Liver (tissue), 9 donors: ENCODE data around the gene NELL1. TPM values are rescaled to one million over a fixed set of nuclear protein-coding genes. Genes with fewer than 3 reads are reported as not detected.

Experiments used
- DNase-seq: peaks from one replicate; pipeline ENCODE4 v3.0.0-alpha.2; 2017; ENCODE audit warnings: low spot score
- H3K27ac ChIP-seq, 2 donors: one replicate each; pipeline ENCODE4 v1.7.0; 2013; ENCODE audit warnings: inconsistent platforms in 2 of 2, low read length in 2 of 2, control low read depth in 1 of 2, low read depth in 1 of 2, mild to moderate bottlenecking in 1 of 2
- H3K27me3 ChIP-seq, 4 donors: one replicate each; pipeline versions ENCODE4 v1.6.1 to v1.7.0; 2013; ENCODE audit warnings: low read length in 3 of 4, inconsistent platforms in 1 of 4, mild to moderate bottlenecking in 1 of 4, moderate library complexity in 1 of 4; ENCODE audit not compliant: control insufficient read depth in 4 of 4, insufficient read depth in 4 of 4
- H3K36me3 ChIP-seq, 4 donors: one replicate each; pipeline versions ENCODE4 v1.6.1 to v1.7.0; 2013; ENCODE audit warnings: low read length in 3 of 4, mild to moderate bottlenecking in 3 of 4, low read depth in 1 of 4, moderate library complexity in 1 of 4; ENCODE audit not compliant: control insufficient read depth in 4 of 4, insufficient read depth in 3 of 4
- H3K4me1 ChIP-seq, 4 donors: one replicate each; pipeline versions ENCODE4 v1.6.1 to v1.7.0; 2013; ENCODE audit warnings: low read length in 3 of 4, mild to moderate bottlenecking in 3 of 4, moderate library complexity in 1 of 4; ENCODE audit not compliant: control insufficient read depth in 4 of 4, insufficient read depth in 4 of 4
- H3K4me3 ChIP-seq, 3 donors: one replicate each; pipeline versions ENCODE4 v1.6.1 to v1.7.0; 2013; ENCODE audit warnings: low read length in 3 of 3, control low read depth in 1 of 3, low read depth in 1 of 3, mild to moderate bottlenecking in 1 of 3
- H3K9ac ChIP-seq, 2 donors: one replicate each; pipeline ENCODE4 v1.7.0; 2013; ENCODE audit warnings: low read length in 2 of 2, mild to moderate bottlenecking in 2 of 2, moderate library complexity in 2 of 2, control low read depth in 1 of 2, low read depth in 1 of 2
- H3K9me3 ChIP-seq, 4 donors: one replicate each; pipeline versions ENCODE4 v1.6.1 to v1.7.0; 2013; ENCODE audit warnings: low read length in 3 of 4; ENCODE audit not compliant: control insufficient read depth in 4 of 4
- ATF3 ChIP-seq: IDR thresholded peaks from 2 replicates; pipeline ENCODE4 v1.6.1; 2016; ENCODE audit warnings: antibody characterized with exemption
- EGR1 ChIP-seq, 2 donors: IDR thresholded peaks; 2 replicates each; pipeline ENCODE4 v1.6.1; 2016 to 2018; ENCODE audit warnings: antibody characterized with exemption in 2 of 2, low read depth in 2 of 2
- FOXA2 ChIP-seq: IDR thresholded peaks from 2 replicates; pipeline ENCODE4 v1.6.1; 2016; ENCODE audit warnings: antibody characterized with exemption
- GABPA ChIP-seq, 2 donors: IDR thresholded peaks in 1 of 2; conservative IDR thresholded peaks in 1 of 2; 2 replicates each; pipeline ENCODE4 v1.6.1; 2016; ENCODE audit warnings: antibody characterized with exemption in 2 of 2, mild to moderate bottlenecking in 1 of 2, moderate library complexity in 1 of 2
- HNF4A ChIP-seq, 2 donors: conservative IDR thresholded peaks; 2 replicates each; pipeline ENCODE4 v1.6.1; 2016; ENCODE audit warnings: antibody characterized with exemption in 2 of 2, mild to moderate bottlenecking in 2 of 2
- HNF4G ChIP-seq: IDR thresholded peaks from 2 replicates; pipeline ENCODE4 v1.6.1; 2016; ENCODE audit warnings: antibody characterized with exemption
- NR2F2 ChIP-seq: IDR thresholded peaks from 2 replicates; pipeline ENCODE4 v1.6.1; 2016; ENCODE audit warnings: antibody characterized with exemption
- RAD21 ChIP-seq, 2 donors: IDR thresholded peaks; 2 replicates each; pipeline ENCODE4 v1.6.1; 2016; ENCODE audit warnings: antibody characterized with exemption in 2 of 2, mild to moderate bottlenecking in 2 of 2
- REST ChIP-seq: IDR thresholded peaks from 2 replicates; pipeline ENCODE4 v1.6.1; 2016; ENCODE audit warnings: antibody characterized with exemption, mild to moderate bottlenecking
- TAF1 ChIP-seq: conservative IDR thresholded peaks from 2 replicates; pipeline ENCODE4 v1.6.1; 2016; ENCODE audit warnings: antibody characterized with exemption, mild to moderate bottlenecking
- ZBTB33 ChIP-seq: IDR thresholded peaks from 2 replicates; pipeline ENCODE4 v1.6.1; 2016; ENCODE audit warnings: antibody characterized with exemption
- WGBS: extraction: QIAGEN DNeasy Blood & Tissue Kit; methylation state at CpG from one replicate; pipeline ENCODE4 v1.1.7; 2013; 5-methylcytosine and 5-hydroxymethylcytosine counted together
- polyA plus RNA-seq, 2 donors: library from polyadenylated mRNA; stranded (reverse) in 1 of 2; unstranded in 1 of 2; fragments of 200-250 nt in 1 of 2; fragments of >200 nt in 1 of 2; fragmentation: Nextera tagmentation in 1 of 2; extraction: Ambion mirVana in 1 of 2; gene quantifications; one replicate each; pipeline versions ENCODE4 v1.2.1 to v1.2.3, GENCODE V29; 2013 to 2015
- total RNA-seq, 2 donors: library from RNA; depleted of rRNA; stranded (reverse); fragments of >200 nt; gene quantifications; one replicate each; pipeline ENCODE4 v1.2.3, GENCODE V29; 2014
- donor health status: healthy.
- donor health status: healthy.
- donor health status: healthy.
- donor health status: healthy.
- donor health status: healthy.

NELL1 gene
- total and polyA plus RNA-seq, 4 donors: not detected

- Histone ChIP-seq H3K27me3 (no peaks in the 10 kb centered on the region), H3K4me1 (no peaks in the 10 kb centered on the region), H3K9ac (no peak overlapping the region), H3K9me3 (no peaks in the 10 kb centered on the region), H3K4me3 (no peak overlapping the region), H3K36me3 (no peaks in the 10 kb centered on the region), H3K27ac (no peak overlapping the region)
- DNase-seq: no peak
- TF ChIP-seq FOXA2: no peak
- WGBS: 6% methylated on average over 4 of the region's 4 CpGs
These were observed 243.6 kb downstream of the NELL1 start for GRCh38 chr11:20912922-20913512.

- Histone ChIP-seq H3K9me3 (no peaks in the 10 kb centered on the region), H3K27me3 (peaks cover 0 to 2% (median 0%) of the 10 kb centered on the region in 4 donors), H3K4me1 (no peaks in the 10 kb centered on the region), H3K36me3 (no peaks in the 10 kb centered on the region), H3K4me3 (no peak overlapping the region), H3K27ac (no peak overlapping the region), H3K9ac (no peak overlapping the region)
- no peak for DNase-seq
- TF ChIP-seq FOXA2: no peak
- TF ChIP-seq HNF4G: no peak
- TF ChIP-seq REST: no peak
- TF ChIP-seq ZBTB33: no peak
- no peak for TF ChIP-seq RAD21 (IDR thresholded peaks at IDR 0.05)
- TF ChIP-seq NR2F2: no peak
- TF ChIP-seq TAF1: no peak
- TF ChIP-seq GABPA (IDR thresholded peaks at IDR 0.05 in 1 of 2, conservative IDR thresholded peaks at IDR 0.05 in 1 of 2): no peak
- TF ChIP-seq HNF4A (conservative IDR thresholded peaks at IDR 0.05): no peak
- no peak for TF ChIP-seq EGR1 (IDR thresholded peaks at IDR 0.05; ENCODE audit: low read depth in 2 of 2)
These were observed 247.9 kb downstream of the NELL1 start for GRCh38 chr11:20917306-20917705.

GRCh38 chr11:20926799-20927540 lies 257.6 kb downstream of the NELL1 start:
- Histone ChIP-seq H3K9ac (no peak overlapping the region), H3K27ac (no peak overlapping the region), H3K4me1 (no peaks in the 10 kb centered on the region), H3K9me3 (no peaks in the 10 kb centered on the region), H3K27me3 (peaks cover 0 to 5% (median 0%) of the 10 kb centered on the region in 4 donors), H3K36me3 (no peaks in the 10 kb centered on the region), H3K4me3 (no peak overlapping the region)
- TF ChIP-seq GABPA (IDR thresholded peaks at IDR 0.05 in 1 of 2, conservative IDR thresholded peaks at IDR 0.05 in 1 of 2): no peak
- no peak for TF ChIP-seq EGR1 (IDR thresholded peaks at IDR 0.05; ENCODE audit: low read depth in 2 of 2)
- no peak for TF ChIP-seq HNF4A (conservative IDR thresholded peaks at IDR 0.05)
- TF ChIP-seq ATF3: no peak
- 54% methylated on average over 4 of the region's 4 CpGs for WGBS
- no peak for DNase-seq
